G401 (cell line): Measurements from ENCODE around the gene CHN2. TPM values are rescaled to one million over a fixed set of nuclear protein-coding genes. Genes with fewer than 3 reads are reported as not detected.
A peak's percentile ranks its signal among the peaks of the same experiment; 100 is the strongest.

Source experiments
- DNase-seq: peaks from one replicate; pipeline ENCODE4 v3.0.0-alpha.2; 2015; ENCODE audit warnings: low spot score
- in situ Hi-C: cut with HindIII; loops from 2 replicates; pipeline ENCODE4 v1.10.0; 2016; ENCODE audit warnings: low sequenced_read_pairs, mixed read lengths
- total RNA-seq: library from RNA; depleted of rRNA; stranded (reverse); fragments of >200 nt; shearing (Covaris generic); gene quantifications from 2 replicates; pipeline ENCODE4 v1.2.3, GENCODE V29; 2014

Gene CHN2
- total RNA-seq, 1 experiment from 2014 or later: not detected

DNA sequence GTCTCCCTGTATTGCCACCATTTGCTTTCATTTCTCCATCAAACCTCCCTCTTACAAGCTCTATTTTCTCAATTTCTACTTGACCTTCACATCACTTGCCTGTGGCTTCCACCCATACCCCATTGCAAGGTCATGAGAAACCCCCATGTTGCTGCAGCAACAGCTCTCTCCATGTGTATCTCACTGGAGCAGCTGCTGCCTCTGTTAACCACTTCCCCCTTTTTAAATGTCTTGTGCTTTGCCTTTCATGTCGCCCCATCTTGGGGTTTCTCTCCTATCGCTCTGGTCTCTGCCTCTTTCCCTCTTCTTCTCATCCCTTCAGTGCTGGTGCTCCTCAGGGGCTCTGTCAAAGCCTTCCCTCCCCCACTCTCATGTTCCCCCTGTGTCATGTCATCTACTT is 148.8 kb downstream of the CHN2 start:
- in situ Hi-C loops: no loop called here
- DNase-seq: no peak

DNA sequence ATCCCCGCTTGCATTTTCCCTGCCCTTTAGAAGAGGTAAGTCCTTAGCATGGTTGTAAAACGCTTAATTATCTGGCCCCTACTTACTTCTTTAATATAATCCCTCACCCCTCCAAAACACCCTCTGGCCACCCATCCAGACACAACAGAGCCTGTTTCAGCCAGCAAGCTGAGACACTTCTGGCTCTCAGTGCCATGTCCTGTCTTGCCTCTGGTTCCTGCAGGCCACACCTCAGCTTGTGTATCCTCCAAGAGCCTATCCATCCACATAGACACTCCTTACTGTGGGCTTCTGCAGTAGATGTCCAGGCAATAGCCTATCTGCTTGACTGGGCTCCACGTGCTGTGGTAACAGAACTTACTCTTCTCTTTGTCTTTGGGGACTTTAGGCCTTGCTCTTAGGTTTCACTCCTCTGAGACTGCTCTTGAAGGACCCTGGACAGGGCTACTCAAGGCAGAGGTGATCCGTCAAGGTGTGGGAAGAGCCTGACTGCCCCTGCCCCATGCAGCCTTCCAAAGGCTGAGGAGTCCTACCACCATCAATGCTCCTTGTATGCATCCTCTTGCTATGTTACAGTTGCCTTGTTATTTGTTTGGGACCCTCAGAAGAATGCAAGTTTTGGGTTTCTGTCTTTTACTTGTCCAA is 149.9 kb downstream of the CHN2 start:
- in situ Hi-C loops: no loop called here
- DNase-seq: no peak

DNA sequence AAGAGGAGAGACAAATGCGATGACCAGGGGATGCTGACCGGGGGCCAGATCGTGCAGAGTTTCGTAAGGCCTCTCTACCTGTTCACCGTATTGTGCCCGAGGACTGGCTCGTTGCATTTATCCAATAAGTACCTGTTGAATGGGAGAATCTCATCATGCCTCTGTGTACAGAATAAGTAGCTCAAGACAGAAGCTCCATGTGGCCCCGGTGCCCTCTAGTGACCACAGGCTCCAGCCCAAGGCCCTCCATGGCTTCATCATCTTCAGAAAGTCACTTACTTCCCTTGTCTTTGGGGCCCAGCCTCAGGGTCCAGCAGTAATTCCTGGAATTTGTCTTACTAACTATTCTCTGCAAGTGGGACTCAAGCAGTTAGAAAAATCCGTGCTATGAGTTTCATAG is 151.0 kb downstream of the CHN2 start:
- peak; percentile 69 for DNase-seq
- in situ Hi-C loops: no loop called here

- no peak for DNase-seq
- in situ Hi-C loops: no loop called here
Observed at GRCh38 chr7:29346231-29346978, 151.8 kb downstream of the CHN2 start.

- DNase-seq: no peak
- in situ Hi-C loops: no loop called here
Observed at GRCh38 chr7:29349362-29349761, 154.8 kb downstream of the CHN2 start.

- no peak for DNase-seq
- in situ Hi-C loops: no loop called here
Observed at GRCh38 chr7:29350351-29350750, 155.8 kb downstream of the CHN2 start.

DNA sequence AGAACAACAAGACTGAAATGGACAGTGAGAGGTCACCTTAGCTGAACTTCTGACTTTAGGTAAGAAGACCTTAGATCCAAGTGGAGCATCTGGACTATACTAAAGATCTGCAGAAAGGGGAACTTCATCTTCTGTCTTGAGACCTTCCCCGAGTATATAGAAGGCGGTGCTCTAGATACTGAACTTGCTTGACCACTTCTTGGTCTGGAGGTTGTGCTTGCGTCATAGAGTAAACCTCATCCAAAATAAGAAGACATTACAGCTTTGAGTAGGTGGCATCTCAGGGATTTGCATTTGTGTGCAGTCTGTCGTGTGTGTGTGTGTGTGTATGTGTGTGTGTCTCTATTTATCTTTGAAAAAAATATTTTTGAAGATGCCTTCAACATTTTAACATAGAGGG is 157.5 kb downstream of the CHN2 start:
- in situ Hi-C loops: no loop called here
- no peak for DNase-seq

DNA sequence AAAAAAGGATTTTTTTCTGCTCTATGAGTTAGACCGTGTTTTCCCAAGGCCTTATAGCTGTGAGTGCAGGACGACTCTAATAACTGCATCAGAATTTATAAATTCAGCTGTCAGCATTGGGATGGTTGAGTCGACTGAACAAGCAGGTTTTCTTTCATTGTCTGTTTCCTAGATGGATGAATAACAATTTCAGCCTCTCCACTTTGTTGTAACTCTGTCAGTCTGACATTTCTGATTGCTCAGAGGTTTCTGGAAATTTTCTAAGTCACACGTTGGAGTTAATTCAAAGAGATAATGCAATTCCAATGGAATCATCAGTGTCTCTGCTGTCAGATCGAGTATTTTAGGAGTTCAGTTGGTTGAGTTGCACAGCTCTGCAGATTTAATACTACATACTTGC is 159.2 kb downstream of the CHN2 start:
- in situ Hi-C loops: no loop called here
- DNase-seq: no peak

DNA sequence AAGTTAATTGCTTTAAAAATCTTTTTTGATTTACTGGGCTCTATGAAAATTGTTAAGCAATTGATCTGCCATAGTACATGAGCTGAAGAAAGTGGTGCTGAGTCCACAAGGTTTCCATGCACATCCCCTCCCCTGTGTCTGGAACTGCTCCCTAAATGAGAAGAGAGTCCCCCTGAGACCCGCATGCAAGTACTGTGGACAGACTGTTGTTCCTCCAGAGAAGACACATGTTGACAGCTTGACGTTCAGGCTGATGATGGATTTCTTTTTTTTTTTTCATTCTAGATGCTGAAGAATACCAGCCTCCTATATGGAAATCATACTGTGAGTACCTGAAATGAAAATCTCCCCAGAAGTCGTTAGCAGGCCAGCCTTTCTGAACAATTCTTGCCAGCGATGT is 159.8 kb downstream of the CHN2 start:
- in situ Hi-C loops: no loop called here
- DNase-seq: no peak

GRCh38 chr7:29355388-29355787 is 160.8 kb downstream of the CHN2 start:
- in situ Hi-C loops: no loop called here
- no peak for DNase-seq

DNA sequence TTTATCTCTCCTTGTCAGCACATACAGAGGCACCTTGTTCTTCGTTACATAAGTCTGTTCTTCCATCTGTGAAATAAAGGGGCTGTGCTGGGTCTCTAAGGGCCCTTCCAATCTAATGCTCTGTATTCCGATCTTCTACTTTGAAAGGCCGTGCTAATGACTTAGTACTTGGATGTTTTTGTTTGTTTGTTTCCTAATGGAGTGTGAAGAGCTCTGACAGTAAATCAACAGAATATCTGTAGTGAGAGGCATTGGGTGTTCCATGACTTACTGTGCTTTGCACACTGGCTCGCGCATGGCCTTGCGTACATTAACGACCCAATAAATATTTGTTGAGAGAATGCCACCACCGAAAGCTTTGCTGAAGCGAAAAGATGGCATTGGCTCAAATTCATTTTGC is 162.1 kb downstream of the CHN2 start:
- in situ Hi-C loops: no loop called here
- no peak for DNase-seq

DNA sequence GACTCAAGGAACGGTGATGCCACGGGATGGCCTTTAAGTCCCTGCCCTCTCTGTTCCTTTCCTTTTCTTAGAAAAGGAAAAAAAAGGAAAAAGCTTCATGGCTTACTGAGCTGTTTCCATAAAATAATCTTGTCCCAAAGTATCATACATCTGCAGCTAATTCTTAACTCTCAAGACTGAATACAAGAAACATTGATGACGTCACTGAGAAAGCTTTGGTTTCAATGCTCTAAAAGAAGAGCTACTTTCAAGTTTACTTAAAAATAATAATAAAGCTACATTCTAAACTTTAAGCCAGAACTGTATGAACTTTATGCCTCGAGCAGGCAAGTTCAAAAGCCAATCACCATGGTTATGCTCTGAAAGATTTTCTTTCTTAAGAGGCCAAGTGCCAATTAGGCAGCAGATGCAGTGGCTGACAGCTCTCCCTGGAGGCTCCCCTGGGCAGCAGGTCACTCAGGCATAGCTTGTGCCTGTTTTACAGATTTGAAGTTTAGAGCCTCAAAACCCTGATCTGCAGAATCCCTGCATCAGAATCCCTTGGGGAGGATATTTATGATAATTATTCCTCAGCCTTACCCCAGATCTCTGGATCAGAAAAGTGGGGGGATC is 165.0 kb downstream of the CHN2 start:
- DNase-seq: no peak
- in situ Hi-C loops: no loop called here

DNA sequence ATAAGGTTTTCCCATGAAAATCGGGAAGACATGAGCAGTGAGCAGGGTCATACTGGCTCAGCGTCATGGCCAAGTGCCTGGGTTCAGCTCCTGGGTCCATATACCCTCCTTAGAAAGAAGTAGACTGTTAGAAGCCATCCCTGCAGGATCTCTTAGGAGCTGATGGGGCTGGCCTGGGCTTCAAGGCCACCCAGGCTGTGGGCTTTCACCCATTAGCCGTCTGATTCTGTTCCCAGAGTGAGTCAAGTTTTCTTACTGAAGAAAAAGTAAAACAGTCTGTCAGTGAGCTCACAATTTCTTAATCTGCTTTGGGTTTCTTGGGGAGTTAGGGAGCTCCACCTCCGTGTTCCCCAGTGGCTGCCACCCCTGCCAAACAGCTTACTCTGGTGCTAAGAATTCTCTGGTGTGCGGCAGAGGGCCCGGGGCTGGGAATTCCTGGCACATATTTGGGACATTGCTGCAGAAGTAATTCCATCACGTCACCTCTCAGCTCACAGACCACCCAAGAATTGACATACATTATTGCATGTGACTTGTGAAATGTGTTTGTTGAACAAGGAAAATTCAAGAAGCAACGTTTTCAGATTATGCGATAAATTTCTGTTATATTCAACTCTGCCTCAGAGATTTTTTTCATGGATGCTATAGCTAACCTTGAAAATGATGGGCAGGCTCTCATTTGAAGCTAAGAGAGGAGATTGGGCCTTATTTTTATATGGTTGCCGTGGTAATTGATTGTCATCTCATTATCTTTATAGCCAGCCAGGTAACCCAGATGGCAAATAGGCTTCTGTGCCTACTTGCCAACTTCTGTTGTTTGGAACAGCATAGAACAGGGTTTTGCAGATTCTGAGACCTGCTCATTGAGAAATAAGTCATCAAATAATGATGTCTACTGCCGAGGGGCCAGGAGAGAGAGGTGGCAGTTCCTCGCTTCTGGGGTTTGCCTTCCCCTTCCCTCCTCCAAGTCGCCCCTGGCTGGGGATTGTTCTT is 166.4 kb downstream of the CHN2 start:
- DNase-seq: peak; percentile 82
- in situ Hi-C loops: no loop called here

DNA sequence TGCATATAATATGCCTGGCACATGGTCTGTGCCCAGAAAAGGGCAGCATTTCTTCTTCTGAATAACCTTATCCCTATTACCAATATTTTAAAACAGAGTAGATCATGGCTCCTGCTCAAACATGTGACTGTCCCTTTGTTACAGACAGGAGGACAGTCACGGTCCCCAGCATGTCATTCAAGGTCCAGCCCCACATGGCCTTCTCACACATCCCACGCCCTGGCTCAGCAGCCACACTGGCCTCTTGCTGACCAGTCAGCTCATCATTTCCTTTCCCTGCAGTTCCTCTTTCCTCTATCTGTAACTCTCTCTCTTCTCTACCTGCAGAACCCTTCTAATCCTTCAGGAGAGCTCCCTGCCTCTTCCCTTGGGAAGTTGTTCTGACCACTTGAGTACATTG is 167.8 kb downstream of the CHN2 start:
- in situ Hi-C loops: no loop called here
- no peak for DNase-seq

DNA sequence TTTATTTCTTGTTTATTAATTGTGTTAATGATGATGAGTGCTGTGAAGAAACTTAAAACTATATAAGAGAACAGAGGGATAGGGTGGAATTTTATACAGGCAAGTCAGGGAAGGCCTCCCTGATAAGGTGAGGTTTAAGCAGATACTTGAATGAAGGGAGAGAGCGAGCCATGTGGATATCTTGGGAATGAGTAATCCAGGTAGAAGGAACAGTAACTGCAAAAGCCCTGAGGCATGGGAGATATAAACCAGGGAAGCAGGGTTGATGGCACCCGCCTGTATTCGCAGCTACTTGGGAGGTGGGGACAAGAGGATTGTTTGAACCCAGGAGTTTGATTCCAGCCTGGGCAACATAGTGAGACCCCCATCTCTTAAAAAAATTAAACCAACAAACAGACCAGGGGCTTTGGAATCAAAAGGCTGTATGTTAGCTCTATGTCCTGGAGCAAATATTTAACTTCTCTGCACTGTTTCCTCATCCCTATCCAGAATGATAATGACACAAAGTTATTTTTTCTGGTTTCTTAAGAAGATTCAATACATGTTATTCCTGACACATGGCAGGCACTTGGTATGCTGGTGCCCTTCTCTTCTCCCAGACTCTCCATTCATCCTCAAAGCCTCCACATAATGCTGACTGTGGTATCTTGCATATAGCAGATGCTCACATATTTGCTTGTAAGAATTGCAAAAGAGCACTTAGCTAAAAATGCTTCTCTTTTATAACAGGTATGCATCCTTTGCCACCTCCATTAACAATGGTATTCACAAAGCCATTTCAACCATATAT is 169.3 kb downstream of the CHN2 start:
- in situ Hi-C loops: no loop called here
- DNase-seq: no peak

- in situ Hi-C loops: no loop called here
- DNase-seq: no peak
Observed at GRCh38 chr7:29364661-29365060, 170.1 kb downstream of the CHN2 start.

- in situ Hi-C loops: no loop called here
- no peak for DNase-seq
Observed at GRCh38 chr7:29365423-29365822, 170.8 kb downstream of the CHN2 start.

DNA sequence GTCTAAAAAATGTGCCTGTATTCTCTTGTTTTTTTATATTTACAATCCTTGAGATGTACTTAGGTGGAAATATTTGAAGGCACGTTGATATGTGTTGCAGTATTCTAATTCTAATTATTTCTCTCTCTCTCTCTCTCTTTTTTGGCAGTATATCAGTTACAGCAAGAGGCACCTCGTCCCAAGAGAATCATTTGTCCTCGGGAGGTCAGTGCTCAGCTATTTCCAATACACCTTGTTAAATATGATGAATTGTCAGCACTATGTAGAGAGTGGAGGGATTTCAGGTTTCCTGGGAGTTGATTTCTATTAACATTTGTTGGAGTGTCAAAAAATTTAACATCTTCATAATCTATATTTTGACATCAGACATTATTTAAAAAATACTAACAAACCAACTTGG is 173.2 kb downstream of the CHN2 start:
- in situ Hi-C loops: no loop called here
- DNase-seq: no peak
